PC-9 (cell line): ENCODE measurements around the gene C20orf202. TPM values are rescaled to one million over a fixed set of nuclear protein-coding genes. Genes with fewer than 3 reads are reported as not detected.

Source experiments
- BruUV-seq: library from RNA; stranded (reverse); fragments of 400-500 nt; replicated peaks from 2 replicates; lab custom pipeline; 2021; lab: Mats Ljungman, UMichigan
- CTCF ChIA-PET: fragments of 300-600 bp; sonication (Branson Sonifier 250); formaldehyde crosslinking; loops from one replicate; lab custom pipeline; 2022; ENCODE audit warnings: antibody characterized with exemption; lab: Charles Lee
- POLR2A ChIA-PET: fragments of 300-600 bp; sonication (Branson Sonifier 250); formaldehyde crosslinking; loops from one replicate; lab custom pipeline; 2022; ENCODE audit warnings: antibody characterized with exemption; ENCODE audit not compliant: unreplicated experiment; lab: Charles Lee
- DNase-seq, 2 experiments: peaks; one replicate each; pipeline versions ENCODE4 v3.0.0 to v3.0.0-alpha.2; 2015 to 2022; ENCODE audit warnings: mixed read lengths in 1 of 2
- H2AFZ ChIP-seq: fragments of 200-600 bp; sonication (generic); 2 replicates; pipeline ENCODE4 v1.8.1; 2017; ENCODE audit warnings: antibody characterized with exemption
- H3F3A ChIP-seq: fragments of 200-600 bp; sonication (generic); 2 replicates; pipeline ENCODE4 v1.8.1; 2017; ENCODE audit warnings: antibody characterized with exemption, mild to moderate bottlenecking, low read depth; ENCODE audit not compliant: insufficient read depth
- H3K27ac ChIP-seq: fragments of 200-600 bp; sonication (generic); 2 replicates; pipeline ENCODE4 v1.6.1; 2016; ENCODE audit warnings: mixed run types
- H3K27me3 ChIP-seq: fragments of 200-600 bp; sonication (generic); 2 replicates; pipeline ENCODE4 v1.6.1; 2016; ENCODE audit warnings: low read depth, mixed run types; ENCODE audit not compliant: insufficient read depth
- H3K36me3 ChIP-seq: fragments of 200-600 bp; sonication (generic); 2 replicates; pipeline ENCODE4 v1.6.1; 2016; ENCODE audit warnings: low read depth, mixed run types
- H3K4me1 ChIP-seq: fragments of 200-600 bp; sonication (generic); replicated peaks from 2 replicates; pipeline ENCODE4 v1.6.1; 2016; ENCODE audit warnings: mixed run types; ENCODE audit not compliant: insufficient read depth
- H3K4me2 ChIP-seq: fragments of 200-600 bp; sonication (generic); 2 replicates; pipeline ENCODE4 v1.6.1; 2017; ENCODE audit warnings: mixed run types
- H3K4me3 ChIP-seq: fragments of 200-600 bp; sonication (generic); 2 replicates; pipeline ENCODE4 v1.6.1; 2016; ENCODE audit warnings: mixed run types
- H3K79me2 ChIP-seq: fragments of 200-600 bp; sonication (generic); 2 replicates; pipeline ENCODE4 v1.6.1; 2017; ENCODE audit warnings: low read depth, mixed run types
- H3K9me2 ChIP-seq: fragments of 200-600 bp; sonication (generic); 2 replicates; pipeline ENCODE4 v1.8.1; 2017; ENCODE audit warnings: mild to moderate bottlenecking; ENCODE audit not compliant: insufficient read depth
- H3K9me3 ChIP-seq: fragments of 200-600 bp; sonication (generic); 2 replicates; pipeline ENCODE4 v1.8.1; 2016; ENCODE audit warnings: low read depth; ENCODE audit not compliant: insufficient read depth
- H4K20me1 ChIP-seq: fragments of 200-600 bp; sonication (generic); 2 replicates; pipeline ENCODE4 v1.8.1; 2017; ENCODE audit not compliant: insufficient read depth
- EZH2 ChIP-seq: fragments of 200-600 bp; sonication (generic); IDR thresholded peaks from 2 replicates; pipeline ENCODE4 v1.8.0; 2017; ENCODE audit warnings: antibody characterized with exemption, low read depth
- intact Hi-C: fragments of 100-400 bp; cut with micrococcal nuclease; formaldehyde crosslinking; loops from one replicate; pipeline ENCODE4 v1.10.0; 2022; ENCODE audit not compliant: unreplicated experiment
- total RNA-seq: library from RNA; stranded (reverse); gene quantifications from 2 replicates; pipeline ENCODE4 v1.2.3, GENCODE V29; 2021
- TF ChIP-seq, protein P1 (sequence below): fragments of 200-600 bp; sonication (generic); conservative IDR thresholded peaks from 2 replicates; pipeline ENCODE4 v1.6.1; 2017; ENCODE audit warnings: mixed run types, antibody characterized with exemption, mild to moderate bottlenecking, moderate library complexity

C20orf202 gene
- total RNA-seq, 1 experiment from 2014 or later, result not detected

GRCh38 chr20:1224205-1224890 lies 21.1 kb downstream of the C20orf202 start:
- Histone ChIP-seq H3K9me3 (no peaks in the 10 kb centered on the region), H3K79me2 (no peaks in the 10 kb centered on the region), H3K36me3 (no peaks in the 10 kb centered on the region), H3K9me2 (no peaks in the 10 kb centered on the region), H3K27ac (no peak overlapping the region), H2AFZ (no peak overlapping the region), H4K20me1 (no peaks in the 10 kb centered on the region), H3K4me2 (no peak overlapping the region), H3F3A (peaks cover 9% of the 10 kb centered on the region), H3K4me3 (no peak overlapping the region), H3K27me3 (peaks cover 37% of the 10 kb centered on the region), H3K4me1 (0 out of 2 replicates have a peak, but pooled peaks cover 3% of the 10 kb centered on the region)
- POLR2A ChIA-PET, result no interaction called here
- intact Hi-C loops, result loop anchor here (10.0 kb wide), 1 partner anchor 90 kb away; no protein-coding TSS in a partner anchor
- CTCF ChIA-PET, result no interaction called here
- DNase-seq, result no peak
- no TSS peak for BruUV-seq
- TF ChIP-seq, protein P1, sequence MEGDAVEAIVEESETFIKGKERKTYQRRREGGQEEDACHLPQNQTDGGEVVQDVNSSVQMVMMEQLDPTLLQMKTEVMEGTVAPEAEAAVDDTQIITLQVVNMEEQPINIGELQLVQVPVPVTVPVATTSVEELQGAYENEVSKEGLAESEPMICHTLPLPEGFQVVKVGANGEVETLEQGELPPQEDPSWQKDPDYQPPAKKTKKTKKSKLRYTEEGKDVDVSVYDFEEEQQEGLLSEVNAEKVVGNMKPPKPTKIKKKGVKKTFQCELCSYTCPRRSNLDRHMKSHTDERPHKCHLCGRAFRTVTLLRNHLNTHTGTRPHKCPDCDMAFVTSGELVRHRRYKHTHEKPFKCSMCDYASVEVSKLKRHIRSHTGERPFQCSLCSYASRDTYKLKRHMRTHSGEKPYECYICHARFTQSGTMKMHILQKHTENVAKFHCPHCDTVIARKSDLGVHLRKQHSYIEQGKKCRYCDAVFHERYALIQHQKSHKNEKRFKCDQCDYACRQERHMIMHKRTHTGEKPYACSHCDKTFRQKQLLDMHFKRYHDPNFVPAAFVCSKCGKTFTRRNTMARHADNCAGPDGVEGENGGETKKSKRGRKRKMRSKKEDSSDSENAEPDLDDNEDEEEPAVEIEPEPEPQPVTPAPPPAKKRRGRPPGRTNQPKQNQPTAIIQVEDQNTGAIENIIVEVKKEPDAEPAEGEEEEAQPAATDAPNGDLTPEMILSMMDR, result no peak
- no peak for TF ChIP-seq EZH2

DNA sequence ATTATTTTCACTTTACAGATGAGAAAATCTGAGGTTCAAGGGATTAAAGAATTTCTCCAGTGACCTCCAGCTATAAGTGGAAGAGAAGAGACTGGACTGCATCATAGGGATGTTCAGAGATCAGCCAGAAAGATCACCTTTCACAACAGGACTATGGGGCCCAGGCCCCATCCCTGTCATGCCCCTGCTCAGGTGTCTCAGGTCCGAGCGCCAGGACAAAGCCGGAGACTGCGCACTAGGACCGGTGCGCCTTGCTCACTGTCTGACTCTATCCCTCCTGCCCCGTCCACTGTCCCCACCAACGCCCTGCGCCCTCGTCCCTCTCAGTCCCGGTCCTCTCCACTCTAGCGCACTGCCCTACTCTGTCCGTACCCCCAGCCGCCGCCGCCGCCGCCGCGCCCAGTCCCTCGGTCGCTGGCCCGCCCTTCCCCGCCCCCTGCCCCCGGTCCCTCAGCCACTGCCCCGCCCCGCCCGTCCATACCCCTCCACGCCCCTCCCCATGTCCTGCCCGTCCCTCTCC lies 22.1 kb downstream of the C20orf202 start:
- Histone ChIP-seq H2AFZ (no peak overlapping the region), H3K27ac (no peak overlapping the region), H3K36me3 (no peaks in the 10 kb centered on the region), H3F3A (peaks cover 9% of the 10 kb centered on the region), H3K9me2 (no peaks in the 10 kb centered on the region), H3K4me2 (peak overlapping the region; percentile 79), H4K20me1 (no peaks in the 10 kb centered on the region), H3K27me3 (peaks cover 32% of the 10 kb centered on the region), H3K9me3 (no peaks in the 10 kb centered on the region), H3K4me3 (peak overlapping the region; percentile 55), H3K4me1 (0 out of 2 replicates have a peak, but pooled peaks cover 3% of the 10 kb centered on the region), H3K79me2 (no peaks in the 10 kb centered on the region)
- DNase-seq, result peak in 1 of 2 experiments; percentile 37
- CTCF ChIA-PET, result no interaction called here
- TF ChIP-seq, protein P1, result no peak
- no peak for TF ChIP-seq EZH2
- POLR2A ChIA-PET, result no interaction called here
- no TSS peak for BruUV-seq
- intact Hi-C loops, result loop anchor here (5.0 to 10.0 kb wide), 2 partner anchors 42 to 89 kb away; partner anchors contain the start of gene SNPH

GRCh38 chr20:1225783-1226654 lies 22.8 kb downstream of the C20orf202 start, which contains the start of gene RAD21L1:
RAD21L1 (plus strand) TSS chr20:1226044; CDS start chr20:1228454, 2,410 bp downstream.
- ChIA-PET CTCF (no interaction called here), POLR2A (no interaction called here)
- Histone ChIP-seq H3K9me3 (no peaks in the 10 kb centered on the region), H3K27me3 (peaks cover 28% of the 10 kb centered on the region), H3K36me3 (no peaks in the 10 kb centered on the region), H3K4me3 (peak within 1 kb of the TSS; percentile 91), H3K4me1 (0 out of 2 replicates have a peak, but pooled peaks cover 3% of the 10 kb centered on the region), H3K9me2 (no peaks in the 10 kb centered on the region), H3K27ac (no peak within 1 kb of the TSS), H3K4me2 (peak within 1 kb of the TSS; percentile 98), H3F3A (peaks cover 9% of the 10 kb centered on the region), H3K79me2 (no peaks in the 10 kb centered on the region), H2AFZ (peak within 1 kb of the TSS; percentile 100), H4K20me1 (no peaks in the 10 kb centered on the region)
- no TSS peak for BruUV-seq
- TF ChIP-seq, protein P1, result no peak
- TF ChIP-seq EZH2, result no peak
- intact Hi-C loops, result loop anchor here (5.0 to 10.0 kb wide), 2 partner anchors 41 to 89 kb away; partner anchors contain the start of gene SNPH
- DNase-seq, result peak in 1 of 2 experiments; percentile 73
